ENCODE data around the gene CASP8.

Gene CASP8

GRCh38 chr2:201260302-201260800 is at the start of gene CASP8:
Gene CASP8, plus strand, starts transcription at chr2:201260536. Its CDS starts 5,951 bp downstream, at chr2:201266487.
- H3K27me3 ChIP-seq (ENCODE audit: control insufficient read depth, insufficient read depth, low read length) = no peaks in the 10 kb centered on the region
- no peak within 1 kb of the TSS for H3K9ac ChIP-seq (ENCODE audit: low read length)
- H3K9me3 ChIP-seq (ENCODE audit: control insufficient read depth, low read length) = no peaks in the 10 kb centered on the region
- H3K36me3 ChIP-seq (ENCODE audit: control insufficient read depth, insufficient read depth, low read length) = no peaks in the 10 kb centered on the region
- H3K4me3 ChIP-seq (ENCODE audit: low read length) = no peak within 1 kb of the TSS
- peaks cover 20% of the 10 kb centered on the region for H3K4me1 ChIP-seq (ENCODE audit: control insufficient read depth, insufficient read depth, low read length)

GRCh38 chr2:201215963-201216362 is 44.4 kb upstream of the CASP8 start:
- H3K4me1 ChIP-seq (ENCODE audit: control insufficient read depth, insufficient read depth, low read length) = peaks cover 17% of the 10 kb centered on the region
- peaks cover 6% of the 10 kb centered on the region for H3K36me3 ChIP-seq (ENCODE audit: control insufficient read depth, insufficient read depth, low read length)
- H3K4me3 ChIP-seq (ENCODE audit: low read length) = no peak overlapping the region
- no peaks in the 10 kb centered on the region for H3K9me3 ChIP-seq (ENCODE audit: control insufficient read depth, low read length)
- H3K9ac ChIP-seq (ENCODE audit: low read length) = no peak overlapping the region
- H3K27me3 ChIP-seq (ENCODE audit: control insufficient read depth, insufficient read depth, low read length) = no peaks in the 10 kb centered on the region

- peaks cover 6% of the 10 kb centered on the region for H3K36me3 ChIP-seq (ENCODE audit: control insufficient read depth, insufficient read depth, low read length)
- H3K9me3 ChIP-seq (ENCODE audit: control insufficient read depth, low read length) = no peaks in the 10 kb centered on the region
- H3K4me3 ChIP-seq (ENCODE audit: low read length) = no peak overlapping the region
- peaks cover 20% of the 10 kb centered on the region for H3K4me1 ChIP-seq (ENCODE audit: control insufficient read depth, insufficient read depth, low read length)
- no peaks in the 10 kb centered on the region for H3K27me3 ChIP-seq (ENCODE audit: control insufficient read depth, insufficient read depth, low read length)
- H3K9ac ChIP-seq (ENCODE audit: low read length) = no peak overlapping the region
These were observed 43.4 kb upstream of the CASP8 start for GRCh38 chr2:201216918-201217317.

DNA sequence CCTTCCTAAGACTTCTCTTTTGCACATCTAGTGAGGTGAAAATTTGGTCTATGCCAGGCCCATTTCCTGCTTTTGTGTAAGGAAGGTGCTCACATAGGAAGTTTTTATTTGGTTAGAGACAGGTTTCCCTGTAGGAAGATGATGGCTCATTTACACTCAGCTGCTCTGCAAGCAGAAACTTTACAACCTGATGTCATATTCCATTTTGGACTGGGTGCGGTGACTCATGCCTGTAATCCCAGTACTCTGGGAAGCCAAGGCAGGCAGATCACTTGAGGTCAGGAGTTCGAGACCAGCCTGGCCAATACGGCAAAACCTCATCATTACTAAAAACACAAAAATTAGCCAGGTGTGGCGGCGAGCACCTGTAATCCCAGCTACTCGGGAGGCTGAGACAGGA is 41.6 kb upstream of the CASP8 start:
- no peak overlapping the region for H3K4me3 ChIP-seq (ENCODE audit: low read length)
- H3K9me3 ChIP-seq (ENCODE audit: control insufficient read depth, low read length) = no peaks in the 10 kb centered on the region
- peaks cover 20% of the 10 kb centered on the region for H3K4me1 ChIP-seq (ENCODE audit: control insufficient read depth, insufficient read depth, low read length)
- peaks cover 6% of the 10 kb centered on the region for H3K36me3 ChIP-seq (ENCODE audit: control insufficient read depth, insufficient read depth, low read length)
- no peak overlapping the region for H3K9ac ChIP-seq (ENCODE audit: low read length)
- no peaks in the 10 kb centered on the region for H3K27me3 ChIP-seq (ENCODE audit: control insufficient read depth, insufficient read depth, low read length)

DNA sequence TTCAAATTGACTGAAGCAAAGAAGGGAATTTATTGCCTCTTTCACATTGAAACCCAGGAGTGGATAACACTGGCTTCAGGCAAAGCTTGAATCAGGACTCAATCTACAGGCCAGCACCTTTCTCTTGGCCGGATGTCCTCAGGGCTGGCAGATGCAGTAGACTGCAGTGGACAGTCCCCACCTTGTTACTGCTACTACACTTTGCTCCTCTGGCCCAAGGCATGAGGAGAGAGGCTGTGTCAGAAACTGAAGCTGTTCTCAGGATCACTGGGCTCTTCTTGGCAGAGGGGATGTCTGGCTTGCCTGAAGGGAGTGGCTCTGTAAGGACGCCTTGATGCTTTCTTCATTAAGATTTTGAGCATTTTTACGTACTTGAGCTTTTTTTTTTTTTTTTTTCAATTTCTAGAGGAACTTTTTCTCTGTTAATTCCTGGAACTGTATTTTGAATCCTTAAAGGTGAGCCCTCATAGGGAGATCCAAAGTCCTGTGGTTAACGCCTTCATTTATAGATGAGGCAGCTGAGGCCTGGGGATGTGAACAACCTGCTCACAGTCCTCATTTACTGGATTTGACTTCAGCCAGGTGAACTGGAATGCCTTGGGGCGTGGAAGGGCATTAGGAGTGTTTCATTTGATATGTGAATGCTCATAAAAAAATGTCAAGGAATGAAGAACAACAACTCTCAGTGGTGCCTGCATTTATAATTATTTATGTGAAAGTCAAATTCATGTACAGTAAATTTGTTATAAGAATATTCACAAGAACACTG is 40.8 kb upstream of the CASP8 start:
- Histone ChIP-seq H3K36me3 (ENCODE audit: control insufficient read depth, insufficient read depth, low read length) (peaks cover 6% of the 10 kb centered on the region), H3K9me3 (ENCODE audit: control insufficient read depth, low read length) (no peaks in the 10 kb centered on the region), H3K9ac (ENCODE audit: low read length) (no peak overlapping the region), H3K4me3 (ENCODE audit: low read length) (no peak overlapping the region), H3K4me1 (ENCODE audit: control insufficient read depth, insufficient read depth, low read length) (peaks cover 20% of the 10 kb centered on the region), H3K27me3 (ENCODE audit: control insufficient read depth, insufficient read depth, low read length) (no peaks in the 10 kb centered on the region)

GRCh38 chr2:201220102-201220570 is 40.2 kb upstream of the CASP8 start:
- Histone ChIP-seq H3K4me3 (ENCODE audit: low read length) (no peak overlapping the region), H3K9me3 (ENCODE audit: control insufficient read depth, low read length) (no peaks in the 10 kb centered on the region), H3K9ac (ENCODE audit: low read length) (peak overlapping the region; percentile 23), H3K27me3 (ENCODE audit: control insufficient read depth, insufficient read depth, low read length) (no peaks in the 10 kb centered on the region), H3K4me1 (ENCODE audit: control insufficient read depth, insufficient read depth, low read length) (peaks cover 20% of the 10 kb centered on the region), H3K36me3 (ENCODE audit: control insufficient read depth, insufficient read depth, low read length) (peaks cover 6% of the 10 kb centered on the region)

GRCh38 chr2:201223089-201224073 is 37.0 kb upstream of the CASP8 start:
- peaks cover 21% of the 10 kb centered on the region for H3K4me1 ChIP-seq (ENCODE audit: control insufficient read depth, insufficient read depth, low read length)
- no peaks in the 10 kb centered on the region for H3K9me3 ChIP-seq (ENCODE audit: control insufficient read depth, low read length)
- no peak overlapping the region for H3K4me3 ChIP-seq (ENCODE audit: low read length)
- peaks cover 3% of the 10 kb centered on the region for H3K36me3 ChIP-seq (ENCODE audit: control insufficient read depth, insufficient read depth, low read length)
- H3K27me3 ChIP-seq (ENCODE audit: control insufficient read depth, insufficient read depth, low read length) = no peaks in the 10 kb centered on the region
- H3K9ac ChIP-seq (ENCODE audit: low read length) = no peak overlapping the region

- Histone ChIP-seq H3K9me3 (ENCODE audit: control insufficient read depth, low read length) (no peaks in the 10 kb centered on the region), H3K36me3 (ENCODE audit: control insufficient read depth, insufficient read depth, low read length) (no peaks in the 10 kb centered on the region), H3K27me3 (ENCODE audit: control insufficient read depth, insufficient read depth, low read length) (no peaks in the 10 kb centered on the region), H3K9ac (ENCODE audit: low read length) (no peak overlapping the region), H3K4me1 (ENCODE audit: control insufficient read depth, insufficient read depth, low read length) (peaks cover 19% of the 10 kb centered on the region), H3K4me3 (ENCODE audit: low read length) (no peak overlapping the region)
These were observed 31.9 kb upstream of the CASP8 start for GRCh38 chr2:201228271-201228911.

DNA sequence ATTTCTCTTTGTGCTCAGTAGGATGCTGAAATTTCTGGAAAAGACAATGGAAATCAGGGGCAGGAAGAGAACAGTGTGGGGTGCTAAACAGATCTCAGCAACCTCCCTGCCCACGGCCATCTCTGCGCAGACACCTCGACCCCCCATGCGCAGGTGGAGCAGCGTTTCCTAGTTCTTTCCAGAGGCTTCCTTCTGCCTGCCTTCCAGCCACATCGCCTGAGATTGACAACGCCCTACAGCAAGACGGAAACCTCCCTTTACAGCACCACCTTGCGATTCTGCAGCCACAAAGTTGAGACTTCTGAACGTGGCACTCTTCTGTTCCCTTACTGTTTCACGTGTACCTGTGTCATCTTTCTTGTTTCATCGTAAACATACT is 31.4 kb upstream of the CASP8 start:
- H3K9ac ChIP-seq (ENCODE audit: low read length) = no peak overlapping the region
- H3K4me3 ChIP-seq (ENCODE audit: low read length) = no peak overlapping the region
- H3K4me1 ChIP-seq (ENCODE audit: control insufficient read depth, insufficient read depth, low read length) = peaks cover 19% of the 10 kb centered on the region
- H3K36me3 ChIP-seq (ENCODE audit: control insufficient read depth, insufficient read depth, low read length) = no peaks in the 10 kb centered on the region
- H3K27me3 ChIP-seq (ENCODE audit: control insufficient read depth, insufficient read depth, low read length) = no peaks in the 10 kb centered on the region
- no peaks in the 10 kb centered on the region for H3K9me3 ChIP-seq (ENCODE audit: control insufficient read depth, low read length)

DNA sequence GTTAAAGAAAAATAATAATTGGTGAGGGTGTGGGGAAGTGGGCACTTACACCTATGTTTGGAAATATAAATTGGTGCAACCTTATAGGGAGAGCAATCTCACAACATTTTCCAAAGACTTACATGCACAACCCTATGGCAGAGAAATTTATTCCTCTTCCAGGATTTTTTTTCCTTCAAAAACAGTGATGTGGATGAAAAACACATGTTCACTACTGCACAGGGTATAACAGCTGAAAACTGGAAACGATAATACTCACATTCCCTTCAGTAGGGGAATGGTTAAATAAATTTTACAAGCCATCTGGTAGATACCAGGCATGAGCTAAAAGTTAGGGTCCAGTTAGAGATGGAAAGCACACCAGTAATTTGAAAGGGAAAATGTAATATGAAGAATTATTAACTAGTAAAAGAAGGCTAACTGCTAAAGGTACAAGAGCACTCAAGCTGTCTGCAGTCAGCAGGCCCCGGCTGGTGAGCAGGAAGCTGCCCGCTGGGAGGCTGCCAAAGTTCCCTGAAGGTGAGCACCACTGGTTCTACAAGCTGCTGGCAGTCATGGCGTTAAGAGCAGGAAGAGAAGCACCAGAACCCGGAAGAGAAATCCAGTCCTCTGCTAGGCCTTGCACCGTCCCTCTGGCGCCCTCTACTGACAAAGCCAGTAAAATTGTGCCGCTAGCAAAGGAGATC is 28.4 kb upstream of the CASP8 start:
- no peaks in the 10 kb centered on the region for H3K36me3 ChIP-seq (ENCODE audit: control insufficient read depth, insufficient read depth, low read length)
- H3K9me3 ChIP-seq (ENCODE audit: control insufficient read depth, low read length) = no peaks in the 10 kb centered on the region
- H3K4me1 ChIP-seq (ENCODE audit: control insufficient read depth, insufficient read depth, low read length) = peaks cover 28% of the 10 kb centered on the region
- no peaks in the 10 kb centered on the region for H3K27me3 ChIP-seq (ENCODE audit: control insufficient read depth, insufficient read depth, low read length)
- H3K4me3 ChIP-seq (ENCODE audit: low read length) = no peak overlapping the region
- peak overlapping the region; percentile 56 for H3K9ac ChIP-seq (ENCODE audit: low read length)

DNA sequence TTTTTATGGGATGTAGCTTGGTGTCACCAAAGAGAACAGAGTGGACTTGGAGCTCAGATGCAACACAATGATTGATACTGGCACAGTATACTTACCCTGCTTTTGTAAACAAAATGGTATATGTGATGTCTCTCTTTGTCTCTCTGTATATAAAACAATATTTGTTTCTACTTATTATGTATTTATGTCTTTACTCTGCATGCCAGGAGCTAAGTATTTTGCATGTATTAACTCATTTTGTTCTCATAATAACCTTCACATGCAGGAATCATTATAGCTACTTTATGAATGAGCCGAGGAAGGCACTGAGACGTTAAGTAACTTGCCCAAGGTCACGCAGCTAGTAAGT is 27.9 kb upstream of the CASP8 start:
- Histone ChIP-seq H3K36me3 (ENCODE audit: control insufficient read depth, insufficient read depth, low read length) (no peaks in the 10 kb centered on the region), H3K9ac (ENCODE audit: low read length) (peak overlapping the region; percentile 56), H3K4me3 (ENCODE audit: low read length) (no peak overlapping the region), H3K9me3 (ENCODE audit: control insufficient read depth, low read length) (no peaks in the 10 kb centered on the region), H3K4me1 (ENCODE audit: control insufficient read depth, insufficient read depth, low read length) (peaks cover 28% of the 10 kb centered on the region), H3K27me3 (ENCODE audit: control insufficient read depth, insufficient read depth, low read length) (no peaks in the 10 kb centered on the region)
